Left ventricle myocardium inferior (tissue), 1 donor: ENCODE results near the gene CAMTA2. TPM values are rescaled to one million over a fixed set of nuclear protein-coding genes. Genes with fewer than 3 reads are reported as not detected.

ENCODE experiments used
- DNase-seq: peaks from one replicate; pipeline ENCODE4 v3.0.0-alpha.2; 2020
- H3K27ac ChIP-seq: fragments of 200-600 bp; replicated peaks from 2 replicates; pipeline ENCODE4 v1.8.0; 2021
- H3K27me3 ChIP-seq: fragments of 200-600 bp; 2 replicates; pipeline ENCODE4 v1.8.0; 2021; ENCODE audit warnings: low read depth
- H3K36me3 ChIP-seq: fragments of 200-600 bp; 2 replicates; pipeline ENCODE4 v1.8.0; 2021
- H3K4me1 ChIP-seq: fragments of 200-600 bp; 2 replicates; pipeline ENCODE4 v1.8.0; 2021
- H3K4me3 ChIP-seq: fragments of 200-600 bp; 2 replicates; pipeline ENCODE4 v1.8.0; 2021; ENCODE audit warnings: mild to moderate bottlenecking, moderate library complexity
- H3K9me3 ChIP-seq: fragments of 200-600 bp; replicated peaks from 2 replicates; pipeline ENCODE4 v1.8.0; 2021
- intact Hi-C: fragments of 100-400 bp; cut with micrococcal nuclease; formaldehyde crosslinking; loops from one replicate; pipeline ENCODE4 v1.11.0; 2022
- total RNA-seq: library from RNA; stranded (reverse); fragmentation: NEBNext Ultra II Directional; extraction: Animal tissue kit (Norgen Biotek cat#: 25700); gene quantifications from one replicate; pipeline ENCODE4 v1.2.1, GENCODE V29; 2021
- TF ChIP-seq, protein P1 (sequence below): fragments of 200-600 bp; IDR thresholded peaks from 2 replicates; pipeline ENCODE4 v1.8.0; 2021; ENCODE audit warnings: antibody characterized with exemption, mild to moderate bottlenecking, borderline replicate concordance
- donor health status: DM: no; HTN: yes; CAD: no; lungs with severe emphysema.

CAMTA2 gene
- total RNA-seq, 1 donor from 2014 or later, result 33.8 TPM

DNA sequence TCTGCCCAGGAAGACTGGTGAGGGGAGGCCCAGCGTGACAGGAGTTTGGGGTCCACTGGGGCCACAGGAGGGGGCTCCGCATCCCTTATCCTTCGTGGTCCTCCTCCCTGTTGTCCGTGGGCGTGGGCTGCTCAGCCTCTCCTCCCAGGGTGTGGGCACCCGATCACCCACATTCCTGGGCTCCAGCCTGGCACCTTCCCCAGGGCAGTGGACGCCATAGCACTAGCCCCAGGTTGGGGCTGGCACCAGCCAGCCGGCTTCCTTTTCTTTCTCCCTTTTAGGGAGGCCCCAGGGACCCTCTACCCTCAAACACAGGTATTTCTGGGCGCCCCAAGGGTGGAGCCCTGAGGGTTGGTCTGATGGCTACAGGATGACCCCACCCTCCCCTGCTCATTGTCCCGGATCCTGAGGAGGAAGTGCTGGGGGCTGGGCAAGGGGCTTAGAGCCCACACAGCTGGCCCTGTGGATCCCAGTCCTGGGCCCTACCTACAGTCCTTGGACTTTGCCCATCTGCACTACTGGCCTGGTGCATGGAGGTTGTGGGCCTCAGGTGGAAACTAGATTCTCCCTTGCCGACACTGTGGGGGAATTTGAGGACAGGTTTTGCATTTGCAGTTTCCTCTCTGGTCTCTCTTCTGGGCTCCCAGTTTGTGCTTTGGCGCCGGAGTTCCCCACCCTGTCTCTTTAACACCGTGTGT lies 11.4 kb upstream of the CAMTA2 start:
- H3K9me3 ChIP-seq, result no peaks in the 10 kb centered on the region
- intact Hi-C loops, result no loop called here
- H3K27me3 ChIP-seq, result no peaks in the 10 kb centered on the region
- TF ChIP-seq, protein P1, sequence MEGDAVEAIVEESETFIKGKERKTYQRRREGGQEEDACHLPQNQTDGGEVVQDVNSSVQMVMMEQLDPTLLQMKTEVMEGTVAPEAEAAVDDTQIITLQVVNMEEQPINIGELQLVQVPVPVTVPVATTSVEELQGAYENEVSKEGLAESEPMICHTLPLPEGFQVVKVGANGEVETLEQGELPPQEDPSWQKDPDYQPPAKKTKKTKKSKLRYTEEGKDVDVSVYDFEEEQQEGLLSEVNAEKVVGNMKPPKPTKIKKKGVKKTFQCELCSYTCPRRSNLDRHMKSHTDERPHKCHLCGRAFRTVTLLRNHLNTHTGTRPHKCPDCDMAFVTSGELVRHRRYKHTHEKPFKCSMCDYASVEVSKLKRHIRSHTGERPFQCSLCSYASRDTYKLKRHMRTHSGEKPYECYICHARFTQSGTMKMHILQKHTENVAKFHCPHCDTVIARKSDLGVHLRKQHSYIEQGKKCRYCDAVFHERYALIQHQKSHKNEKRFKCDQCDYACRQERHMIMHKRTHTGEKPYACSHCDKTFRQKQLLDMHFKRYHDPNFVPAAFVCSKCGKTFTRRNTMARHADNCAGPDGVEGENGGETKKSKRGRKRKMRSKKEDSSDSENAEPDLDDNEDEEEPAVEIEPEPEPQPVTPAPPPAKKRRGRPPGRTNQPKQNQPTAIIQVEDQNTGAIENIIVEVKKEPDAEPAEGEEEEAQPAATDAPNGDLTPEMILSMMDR, result no peak
- H3K36me3 ChIP-seq, result peaks cover 30% of the 10 kb centered on the region
- H3K4me1 ChIP-seq, result peaks cover 62% of the 10 kb centered on the region
- peak overlapping the region; percentile 96 for H3K27ac ChIP-seq
- H3K4me3 ChIP-seq, result peak overlapping the region; percentile 92
- no peak for DNase-seq

DNA sequence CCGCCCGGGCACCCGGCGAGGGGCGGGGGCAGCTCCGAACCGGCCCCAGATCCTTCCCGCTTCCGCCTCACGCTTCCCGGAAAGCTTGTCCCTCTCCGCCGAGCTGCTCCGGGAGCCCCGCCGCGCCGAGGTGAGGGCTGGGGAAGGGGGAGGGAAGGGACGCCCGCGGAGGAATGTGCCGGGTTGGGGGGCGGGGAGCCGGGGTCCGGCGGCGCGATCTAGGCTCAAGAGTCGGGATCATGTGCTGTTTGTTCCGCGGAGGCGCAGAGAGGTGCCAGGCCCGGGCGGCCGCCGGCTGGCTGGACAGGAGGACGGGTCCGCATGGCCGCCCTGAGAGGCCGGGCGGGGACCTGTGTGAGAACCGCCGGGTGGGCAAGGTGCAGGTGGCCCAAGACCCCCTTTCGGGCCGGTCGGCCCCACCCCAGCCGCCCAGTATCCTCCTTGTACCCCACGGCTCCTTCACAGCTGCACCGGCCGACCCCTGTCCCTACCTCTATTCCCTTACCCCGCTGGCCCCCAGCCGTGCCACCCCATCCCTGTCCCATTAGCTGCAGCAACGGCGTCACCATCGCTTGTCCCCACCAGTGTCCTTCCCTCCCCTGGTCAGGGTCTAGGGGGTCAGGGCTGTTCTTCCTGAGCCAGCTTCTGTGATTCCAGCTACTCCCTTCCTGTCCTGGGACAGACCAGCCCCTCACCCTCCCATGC lies 10.7 kb upstream of the CAMTA2 start:
- intact Hi-C loops, result no loop called here
- H3K27ac ChIP-seq, result peak overlapping the region; percentile 96
- peaks cover 23% of the 10 kb centered on the region for H3K36me3 ChIP-seq
- H3K4me1 ChIP-seq, result peaks cover 59% of the 10 kb centered on the region
- peak overlapping the region; percentile 92 for H3K4me3 ChIP-seq
- TF ChIP-seq, protein P1, result no peak
- H3K27me3 ChIP-seq, result no peaks in the 10 kb centered on the region
- DNase-seq, result peak; percentile 70
- no peaks in the 10 kb centered on the region for H3K9me3 ChIP-seq

DNA sequence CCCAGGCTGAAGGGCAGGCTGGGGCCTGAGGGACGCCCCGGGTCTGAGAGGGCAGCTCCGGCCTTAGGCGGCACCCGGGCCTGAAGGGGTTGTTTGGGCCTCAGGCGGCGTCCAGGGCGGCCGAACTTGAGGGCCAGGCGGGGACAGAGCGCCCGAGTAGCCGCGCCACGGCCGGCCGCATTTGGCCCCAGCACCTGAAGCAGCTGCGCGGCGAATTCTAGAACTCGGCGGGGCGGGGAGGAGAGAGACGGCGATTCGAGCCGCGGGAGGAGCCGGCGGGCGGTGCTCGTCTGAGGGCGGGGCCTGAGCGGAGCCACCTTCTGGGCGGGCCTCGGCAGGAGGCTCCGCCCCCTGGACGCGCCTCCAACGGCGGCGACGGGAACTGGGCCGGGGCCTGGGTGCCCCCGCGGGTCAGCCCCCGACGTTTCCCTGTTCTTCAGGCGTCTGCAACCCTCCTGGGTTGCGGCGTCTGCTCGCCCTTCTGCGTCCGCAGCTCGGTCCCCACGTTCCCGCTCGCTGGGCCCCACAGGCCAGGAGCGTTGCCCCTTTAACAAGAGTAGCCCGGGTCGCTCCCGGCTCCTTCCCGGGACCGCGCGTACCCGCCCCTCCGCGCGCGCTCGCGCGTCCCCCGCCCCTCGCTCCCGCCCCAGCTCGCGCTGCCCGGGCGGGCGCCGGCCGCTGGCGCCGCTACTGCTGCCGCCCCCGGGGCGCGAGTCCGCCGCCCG lies 10.0 kb upstream of the CAMTA2 start, which contains the start of the genes INCA1 and KIF1C:
INCA1 (minus strand) TSS at position 221 of the 725 bp plus-strand sequence. CDS start 3,085 bp downstream, outside the sequence.
KIF1C (plus strand) TSS at position 649 of the 725 bp plus-strand sequence. CDS start 2,297 bp downstream, outside the sequence.
- TF ChIP-seq, protein P1, result peak; percentile 47
- intact Hi-C loops, result no loop called here
- peaks cover 16% of the 10 kb centered on the region for H3K36me3 ChIP-seq

DNA sequence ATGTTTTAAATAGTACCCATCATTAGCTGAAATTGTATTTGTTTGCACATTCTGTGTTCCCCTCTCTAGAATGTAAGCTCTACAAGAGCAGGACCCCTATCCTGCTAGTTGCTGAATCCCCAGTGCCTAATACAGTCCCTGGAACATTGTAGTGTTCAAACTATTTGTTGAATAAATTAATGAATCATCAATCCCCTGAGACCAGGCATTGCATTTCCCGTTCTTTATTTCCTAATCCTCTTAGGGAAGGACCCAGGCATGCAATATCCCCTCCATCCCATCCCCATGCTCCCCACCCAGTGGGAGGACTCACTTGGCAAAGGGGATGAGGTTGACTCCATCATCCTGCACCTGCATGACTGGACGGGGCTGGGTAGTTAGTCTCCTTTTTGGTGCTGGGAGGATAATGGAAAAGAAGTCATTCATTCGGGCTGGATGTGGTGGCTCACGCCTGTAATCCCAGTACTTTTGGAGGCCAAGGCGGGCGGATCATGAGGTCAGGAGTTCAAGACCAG lies 6.7 kb upstream of the CAMTA2 start:
- Histone ChIP-seq H3K27ac (no peak overlapping the region), H3K27me3 (no peaks in the 10 kb centered on the region), H3K36me3 (no peaks in the 10 kb centered on the region), H3K4me3 (no peak overlapping the region), H3K9me3 (no peaks in the 10 kb centered on the region), H3K4me1 (peaks cover 24% of the 10 kb centered on the region)
- TF ChIP-seq, protein P1, result no peak
- intact Hi-C loops, result no loop called here
- DNase-seq, result no peak

More for the DNA sequence above, 10.0 kb upstream of the CAMTA2 start, which contains the start of the genes INCA1 and KIF1C:
- Histone ChIP-seq H3K9me3 (no peaks in the 10 kb centered on the region), H3K27ac (peak within 1 kb of the TSS; percentile 96), H3K4me1 (peaks cover 54% of the 10 kb centered on the region), H3K4me3 (peak within 1 kb of the TSS; percentile 92), H3K27me3 (no peaks in the 10 kb centered on the region)
- peak; percentile 95 for DNase-seq
